Measurements from ENCODE around the gene C11orf24. TPM values are rescaled to one million over a fixed set of nuclear protein-coding genes. Genes with fewer than 3 reads are reported as not detected.

The C11orf24 gene
- polyA plus RNA-seq (ENCODE audit: insufficient read length in 4 of 4), result 10 to 100 TPM; 24.7 to 27.5 (median 26.4) TPM

GRCh38 chr11:68271781-68272608, at the start of gene C11orf24:
TSS of gene C11orf24 (minus strand) at chr11:68271973. CDS start at chr11:68263767, 8,206 bp downstream.
- peak; percentile 88 to 91 (median 90) for DNase-seq (ENCODE audit: low read depth in 4 of 4, low spot score in 3 of 4)

DNA sequence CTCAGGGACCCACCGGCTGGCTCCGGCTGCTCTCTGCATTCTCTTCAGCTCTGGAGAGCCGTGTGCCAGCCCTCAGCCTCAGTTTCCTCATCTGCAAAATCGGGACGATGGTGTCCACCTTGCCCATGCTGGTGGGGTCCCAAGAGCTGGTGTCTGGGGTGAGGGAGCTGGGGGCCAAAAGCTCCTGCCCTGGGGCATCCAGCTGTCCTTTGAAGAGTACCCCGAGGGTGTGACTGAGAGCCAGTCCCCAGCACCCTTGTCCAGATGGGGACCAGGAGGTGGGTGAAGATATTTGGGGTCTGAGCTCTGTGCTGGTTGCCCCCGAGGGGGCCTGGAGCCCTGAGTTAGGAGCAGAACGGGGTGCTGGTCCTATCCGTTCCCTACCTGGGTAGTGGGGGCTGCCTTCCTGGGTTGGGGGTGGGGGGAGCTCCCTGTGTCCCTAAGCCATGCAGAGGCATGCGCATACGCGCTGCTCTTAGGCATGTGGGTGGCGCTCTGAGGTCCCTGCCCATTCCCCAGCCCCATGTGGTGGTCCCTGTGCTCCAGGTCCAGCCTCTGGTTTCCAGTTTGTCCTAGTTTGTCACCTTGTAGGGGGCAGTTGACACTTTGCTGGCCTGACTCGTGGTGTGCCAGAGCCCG, 45.5 kb upstream of the C11orf24 start:
- DNase-seq (ENCODE audit: low read depth in 4 of 4, low spot score in 3 of 4), result no peak

DNA sequence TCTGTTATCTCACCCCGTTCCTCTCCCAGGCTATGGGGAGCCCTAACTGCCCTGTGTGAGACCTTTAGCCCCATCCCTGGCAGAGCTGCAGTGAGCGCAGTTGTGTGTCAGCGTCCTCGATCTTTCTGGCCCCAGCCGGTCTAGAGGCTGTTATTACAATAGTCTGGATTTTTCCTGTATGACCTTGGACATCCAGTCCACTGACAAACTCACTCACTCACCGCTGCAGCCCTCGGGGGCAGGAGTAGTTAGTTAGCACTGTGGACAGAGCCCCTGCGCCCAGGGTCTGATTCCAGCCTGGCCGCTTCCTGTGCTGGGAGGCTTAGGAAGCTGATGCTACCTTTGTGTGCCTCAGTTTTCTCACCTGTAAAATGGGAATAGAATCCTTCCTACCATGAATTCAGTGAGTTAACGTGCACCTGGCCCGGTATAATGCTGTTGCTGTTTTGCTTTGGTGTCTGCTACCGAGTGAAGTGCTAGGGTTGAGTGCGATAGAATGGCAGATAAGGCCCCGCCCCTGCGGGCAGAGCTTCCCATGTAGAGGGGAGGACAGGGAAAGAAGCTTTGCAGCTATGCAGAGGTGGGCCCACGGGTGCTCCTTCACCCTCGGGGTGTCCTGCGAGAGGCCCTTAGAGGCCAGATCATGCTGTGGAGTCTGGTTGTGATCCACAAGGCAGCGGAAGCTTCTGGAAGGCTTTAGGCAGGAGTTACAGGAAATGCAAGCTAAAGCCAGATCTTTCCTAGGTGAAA, 43.6 kb upstream of the C11orf24 start:
- no peak for DNase-seq (ENCODE audit: low read depth in 4 of 4, low spot score in 3 of 4)

GRCh38 chr11:68314203-68315170, 42.7 kb upstream of the C11orf24 start:
- no peak for DNase-seq (ENCODE audit: low read depth in 4 of 4, low spot score in 3 of 4)

DNA sequence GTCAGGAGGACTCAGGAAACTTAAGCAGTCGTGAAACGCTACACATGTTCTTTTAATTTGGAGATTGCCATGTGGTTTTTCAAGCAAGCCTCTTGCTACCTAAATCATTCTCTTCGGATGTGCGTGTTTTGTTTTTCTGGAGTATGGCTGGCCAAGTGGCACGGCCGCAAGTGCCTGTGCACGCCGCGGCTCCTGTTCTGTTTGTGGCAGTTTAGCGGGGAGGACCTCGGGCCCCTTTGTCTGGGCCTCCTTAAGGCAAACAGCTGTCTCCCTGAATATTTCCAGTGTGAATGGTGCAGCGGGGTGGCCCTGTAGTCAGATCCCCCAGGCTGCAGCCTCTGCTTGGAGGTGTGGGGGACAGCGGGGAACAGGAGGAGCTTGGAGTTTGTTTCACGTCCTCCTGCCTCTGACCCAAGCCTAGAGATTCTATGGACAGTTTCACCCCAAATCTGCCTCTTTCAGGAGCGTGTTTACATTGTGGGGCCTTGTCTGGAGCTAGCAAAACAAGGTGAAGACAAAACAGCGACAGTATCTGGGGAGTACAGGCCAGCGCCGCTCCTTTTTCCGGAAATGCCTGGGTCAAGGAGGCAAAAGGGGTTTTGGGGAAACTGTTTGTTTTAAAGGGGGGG, 41.9 kb upstream of the C11orf24 start:
- DNase-seq (ENCODE audit: low read depth in 4 of 4, low spot score in 3 of 4), result no peak

DNA sequence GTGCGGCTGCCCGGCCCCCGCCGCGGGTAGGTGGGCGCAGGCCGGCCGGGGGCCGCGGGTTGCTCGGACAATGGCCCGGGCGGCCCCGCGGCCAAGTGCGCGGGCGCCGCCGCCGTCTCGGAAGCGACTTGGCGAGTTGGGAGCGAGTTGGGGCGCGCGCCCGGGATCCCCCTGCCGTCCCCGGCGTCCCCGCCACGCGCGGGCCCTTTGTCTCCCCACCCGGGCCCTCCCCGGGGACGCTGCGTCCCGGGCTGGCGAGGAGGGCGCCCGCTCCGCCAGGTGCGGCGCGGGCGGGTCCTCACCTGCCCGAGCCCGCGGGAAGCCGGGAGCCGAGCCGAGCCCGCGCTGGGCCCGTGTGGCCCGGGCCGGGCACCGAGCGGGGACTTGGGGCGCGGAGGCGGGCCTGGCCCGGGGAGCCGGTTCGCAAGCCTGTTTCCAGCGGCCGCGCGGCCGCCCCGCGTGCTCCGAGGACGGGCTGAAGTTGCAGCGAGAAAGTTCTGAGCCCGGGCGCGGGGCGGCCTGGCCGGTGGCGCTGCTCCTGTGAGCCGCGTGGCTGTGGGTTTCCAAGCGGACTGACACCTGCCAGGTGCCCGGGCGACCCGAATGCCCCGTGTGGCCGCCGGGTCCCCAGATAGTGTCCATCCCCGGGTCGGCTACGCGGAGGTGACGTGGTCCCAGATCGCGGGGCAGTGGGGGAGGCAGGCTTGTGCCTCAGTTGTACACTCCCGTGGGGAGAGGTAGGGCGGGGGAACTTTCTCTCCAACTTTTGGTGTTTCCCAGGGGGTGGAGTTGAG, 41.2 kb upstream of the C11orf24 start:
- no peak for DNase-seq (ENCODE audit: low read depth in 4 of 4, low spot score in 3 of 4)

- DNase-seq (ENCODE audit: low read depth in 4 of 4, low spot score in 3 of 4), result no peak
Measured at GRCh38 chr11:68312117-68312779, 40.5 kb upstream of the C11orf24 start, which contains the start of gene LRP5. TSS of gene LRP5 (plus strand) at chr11:68312591. CDS start at chr11:68312715, 124 bp downstream.

- no peak for DNase-seq (ENCODE audit: low read depth in 4 of 4, low spot score in 3 of 4)
Measured at GRCh38 chr11:68311160-68312116, 39.7 kb upstream of the C11orf24 start.

DNA sequence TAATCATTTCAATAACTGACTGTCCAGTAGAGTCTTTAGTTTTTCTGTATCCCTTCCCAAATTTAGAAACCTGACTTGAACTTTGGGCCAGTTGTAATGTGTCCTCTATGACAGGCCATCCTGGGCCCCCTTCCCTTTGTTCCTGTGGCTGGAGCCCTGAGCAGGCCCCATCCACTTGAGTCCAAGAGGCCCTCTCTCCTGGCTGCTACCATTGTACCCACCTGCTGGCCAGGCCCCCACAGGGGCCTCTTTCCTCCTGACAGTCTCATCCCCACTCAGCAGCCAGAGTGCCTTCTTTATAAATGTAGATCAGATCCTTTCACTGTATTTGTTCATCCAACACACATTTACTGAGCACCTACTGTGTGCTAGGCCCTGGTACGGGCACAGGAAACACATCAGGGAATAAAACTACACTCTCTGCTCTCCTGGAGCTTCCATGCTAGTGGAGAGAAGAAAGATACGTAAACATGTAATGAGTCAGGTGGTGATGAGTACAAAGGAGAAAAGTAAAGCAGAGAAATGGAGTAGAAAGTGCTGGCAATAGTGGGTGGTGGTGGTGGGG, 37.9 kb upstream of the C11orf24 start:
- DNase-seq (ENCODE audit: low read depth in 4 of 4, low spot score in 3 of 4), result no peak

DNA sequence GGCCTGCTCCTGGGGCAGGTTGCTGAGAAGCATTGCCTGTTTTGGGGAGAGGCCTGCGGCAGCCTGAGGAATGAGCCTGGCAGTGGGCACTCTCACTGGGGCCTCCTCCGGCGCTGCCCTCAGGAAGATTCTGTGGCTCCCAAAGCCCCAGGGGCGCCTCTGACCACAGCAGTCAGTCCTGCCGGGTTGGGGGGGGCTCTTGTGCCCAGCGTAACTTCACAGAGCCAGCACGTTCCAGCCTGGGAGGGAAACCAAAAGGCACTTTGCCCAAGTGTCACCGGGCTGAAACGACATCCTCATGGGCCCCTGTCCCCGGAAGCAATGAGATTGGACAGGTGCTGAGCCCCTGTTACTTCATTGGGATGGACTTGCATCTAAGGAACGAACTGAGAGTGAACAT, 36.3 kb upstream of the C11orf24 start:
- no peak for DNase-seq (ENCODE audit: low read depth in 4 of 4, low spot score in 3 of 4)

- DNase-seq (ENCODE audit: low read depth in 4 of 4, low spot score in 3 of 4), result no peak
Measured at GRCh38 chr11:68306636-68307035, 34.9 kb upstream of the C11orf24 start.

DNA sequence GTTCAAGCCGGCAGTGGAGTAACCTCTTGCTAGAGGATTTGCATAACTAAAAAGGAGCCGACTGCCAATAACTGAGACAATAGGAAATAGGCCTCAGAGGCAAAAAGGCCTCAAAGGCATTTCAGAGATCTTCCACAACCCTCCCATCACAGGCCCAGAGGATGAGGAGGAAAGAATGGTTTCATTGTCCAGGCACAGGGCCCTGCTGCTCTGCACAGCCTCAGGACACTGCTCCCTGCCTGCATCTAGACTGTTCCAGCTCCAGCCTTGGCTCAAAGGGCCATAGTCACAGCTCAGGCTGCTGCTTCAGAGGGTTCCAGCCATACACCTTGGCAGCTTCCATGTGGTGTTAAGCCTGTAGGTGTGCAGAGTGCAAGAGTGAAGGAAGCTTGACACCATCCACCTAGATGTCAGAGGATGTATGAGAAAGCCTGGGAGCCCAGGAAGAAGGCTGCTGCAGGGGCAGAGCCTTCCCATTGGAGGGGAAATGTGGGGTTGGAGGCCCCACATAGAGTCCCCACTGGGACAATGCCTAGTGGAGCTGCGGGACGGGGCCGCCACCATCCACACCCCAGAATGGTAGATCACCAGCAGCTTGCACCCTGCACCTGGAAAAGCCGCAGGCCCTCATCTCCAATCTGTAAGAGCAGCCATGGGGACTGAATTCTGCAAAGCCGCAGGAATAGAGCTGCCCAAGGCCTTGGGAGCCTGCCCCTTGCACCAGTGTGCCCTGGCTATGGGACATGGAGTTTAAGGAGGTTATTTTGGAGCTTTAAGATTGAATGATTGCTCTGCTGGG, 32.4 kb upstream of the C11orf24 start:
- no peak for DNase-seq (ENCODE audit: low read depth in 4 of 4, low spot score in 3 of 4)

GRCh38 chr11:68303083-68303482, 31.3 kb upstream of the C11orf24 start:
- DNase-seq (ENCODE audit: low read depth in 4 of 4, low spot score in 3 of 4), result no peak

DNA sequence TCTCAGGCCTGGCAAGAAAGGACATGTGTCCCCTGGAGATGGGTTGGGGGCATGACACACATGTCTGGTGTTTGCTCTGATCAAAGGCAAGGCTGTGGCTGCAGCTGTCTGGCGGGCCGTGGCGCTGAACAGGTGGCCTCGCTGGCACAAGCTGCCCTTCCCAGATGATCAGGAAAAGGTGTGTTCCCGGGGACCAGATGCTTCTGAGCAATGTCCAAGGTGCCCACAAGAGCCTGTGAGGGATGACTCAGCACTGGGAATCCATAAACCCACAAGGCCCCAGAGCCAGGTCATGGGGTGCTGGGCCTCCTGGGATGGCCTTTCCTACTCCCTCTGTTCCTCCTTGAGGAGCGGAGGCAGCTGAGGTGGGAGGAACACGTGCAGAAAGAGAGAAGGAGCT, 30.9 kb upstream of the C11orf24 start:
- no peak for DNase-seq (ENCODE audit: low read depth in 4 of 4, low spot score in 3 of 4)

GRCh38 chr11:68302256-68302655, 30.5 kb upstream of the C11orf24 start:
- no peak for DNase-seq (ENCODE audit: low read depth in 4 of 4, low spot score in 3 of 4)
